ENCODE measurements around the gene PHLDB1. TPM values are rescaled to one million over a fixed set of nuclear protein-coding genes. Genes with fewer than 3 reads are reported as not detected.

Gene PHLDB1
- 30.3 and 37.1 TPM in 2 replicates for total RNA-seq (2022)
- Bru-seq, nascent RNA = percentile 52 among the genes with signal in this experiment
- BruChase-seq, experiment 1, labeled RNA remaining after a 6-hour chase = percentile 54 among the genes with signal in this experiment
- BruChase-seq, experiment 2, labeled RNA remaining after a 2-hour chase = percentile 59 among the genes with signal in this experiment
- long read RNA-seq, partial matches to known transcripts = 2 of 13 reads
- long read RNA-seq, other reads (novel, unspliced or antisense) = 11 of 13 reads

DNA sequence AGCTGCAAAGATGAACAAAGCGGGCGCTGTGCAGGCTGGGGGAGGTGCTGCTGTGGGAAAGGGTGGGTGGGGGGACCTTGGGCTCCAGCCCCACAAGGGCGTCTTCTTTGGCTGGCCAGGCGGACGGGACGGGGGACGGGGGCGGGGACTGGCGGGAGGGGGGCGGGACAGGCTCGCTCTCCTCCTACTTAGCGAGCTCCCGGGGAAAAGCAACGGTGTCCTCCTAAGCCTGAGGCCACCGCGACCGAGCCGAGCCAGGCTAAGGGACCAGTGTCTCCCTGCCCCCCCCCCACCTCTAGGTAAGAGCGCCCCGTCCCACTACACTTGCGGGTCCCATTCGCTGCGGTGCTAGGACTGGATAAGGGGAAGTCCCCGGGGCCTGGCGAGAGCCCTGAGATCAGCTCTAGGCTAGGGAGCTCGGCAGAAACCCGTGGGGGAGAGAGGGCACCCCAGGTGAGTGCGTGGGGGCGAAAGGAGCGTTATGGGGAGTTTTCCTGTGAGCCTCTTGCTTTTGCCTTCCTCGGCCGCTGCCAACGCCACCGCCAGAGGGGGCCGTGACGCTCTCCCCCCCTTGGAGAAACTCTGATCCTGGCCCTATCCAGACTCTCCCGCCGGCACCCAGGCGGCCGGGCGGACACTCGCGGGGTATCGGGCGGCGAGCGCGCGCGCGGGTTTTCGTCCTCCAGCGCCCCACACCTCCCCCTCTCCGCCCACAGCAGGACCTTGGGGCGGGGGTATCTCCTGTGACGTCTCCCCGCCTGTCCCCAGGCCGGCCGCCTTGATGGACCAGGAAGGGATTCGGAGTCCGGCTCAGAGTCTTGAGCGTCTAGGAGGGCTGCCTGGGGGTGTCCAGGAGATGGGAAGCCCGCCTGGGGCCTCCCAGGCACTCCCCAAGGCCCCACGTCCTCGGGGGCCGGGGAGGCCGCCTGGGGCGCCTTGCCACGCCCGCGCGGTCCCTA lies at the start of gene PHLDB1:
Gene PHLDB1 (plus strand): TSS at position 215 of the 959 bp plus-strand sequence. CDS start 6,222 bp downstream, outside the sequence.
- H3K27me3 Mint-ChIP-seq (ENCODE audit: unreplicated experiment) = peaks cover 37% of the 10 kb centered on the region
- BruUV-seq (replicated peaks) = no TSS peak
- H3K9me3 Mint-ChIP-seq (ENCODE audit: low read depth, unreplicated experiment) = no peaks in the 10 kb centered on the region
- TF ChIP-seq, protein P1, sequence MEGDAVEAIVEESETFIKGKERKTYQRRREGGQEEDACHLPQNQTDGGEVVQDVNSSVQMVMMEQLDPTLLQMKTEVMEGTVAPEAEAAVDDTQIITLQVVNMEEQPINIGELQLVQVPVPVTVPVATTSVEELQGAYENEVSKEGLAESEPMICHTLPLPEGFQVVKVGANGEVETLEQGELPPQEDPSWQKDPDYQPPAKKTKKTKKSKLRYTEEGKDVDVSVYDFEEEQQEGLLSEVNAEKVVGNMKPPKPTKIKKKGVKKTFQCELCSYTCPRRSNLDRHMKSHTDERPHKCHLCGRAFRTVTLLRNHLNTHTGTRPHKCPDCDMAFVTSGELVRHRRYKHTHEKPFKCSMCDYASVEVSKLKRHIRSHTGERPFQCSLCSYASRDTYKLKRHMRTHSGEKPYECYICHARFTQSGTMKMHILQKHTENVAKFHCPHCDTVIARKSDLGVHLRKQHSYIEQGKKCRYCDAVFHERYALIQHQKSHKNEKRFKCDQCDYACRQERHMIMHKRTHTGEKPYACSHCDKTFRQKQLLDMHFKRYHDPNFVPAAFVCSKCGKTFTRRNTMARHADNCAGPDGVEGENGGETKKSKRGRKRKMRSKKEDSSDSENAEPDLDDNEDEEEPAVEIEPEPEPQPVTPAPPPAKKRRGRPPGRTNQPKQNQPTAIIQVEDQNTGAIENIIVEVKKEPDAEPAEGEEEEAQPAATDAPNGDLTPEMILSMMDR (IDR thresholded peaks at IDR 0.05; ENCODE audit: unreplicated experiment) = no peak
- CTCF ChIA-PET = interaction anchor here (0.7 to 1.4 kb wide), 6 partner anchors 11 to 63 kb away, joined by 3 to 8 read pairs (median 4); no protein-coding TSS in a partner anchor
- H3K4me1 Mint-ChIP-seq (ENCODE audit: low read depth, unreplicated experiment) = peaks cover 35% of the 10 kb centered on the region
- intact Hi-C loops (cut with micrococcal nuclease; ENCODE audit: unreplicated experiment) = loop anchor here (5.0 kb wide), 1 partner anchor 50 kb away; no protein-coding TSS in a partner anchor
- peak; percentile 68 for DNase-seq
- H3K27ac Mint-ChIP-seq (ENCODE audit: unreplicated experiment) = no peak within 1 kb of the TSS
- H3K36me3 Mint-ChIP-seq (ENCODE audit: insufficient read depth, unreplicated experiment) = peaks cover 22% of the 10 kb centered on the region
- peak within 1 kb of the TSS; percentile 78 for H3K4me3 Mint-ChIP-seq (ENCODE audit: low read depth, unreplicated experiment)

DNA sequence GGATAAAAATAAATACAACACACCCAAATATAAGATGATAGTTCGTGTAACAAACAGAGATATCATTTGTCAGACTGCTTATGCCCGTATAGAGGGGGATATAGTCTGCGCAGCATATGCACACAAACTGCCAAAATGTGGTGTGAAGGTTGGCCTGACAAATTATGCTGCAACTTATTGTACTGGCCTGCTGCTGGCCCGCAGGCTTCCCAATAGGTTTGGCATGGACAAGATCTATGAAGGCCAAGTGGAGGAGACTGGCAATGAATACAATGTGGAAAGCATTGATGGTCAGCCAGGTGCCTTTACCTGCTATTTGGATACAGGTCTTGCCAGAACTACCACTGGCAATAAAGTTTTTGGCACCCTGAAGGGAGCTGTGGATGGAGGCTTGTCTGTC lies 46.6 kb upstream of the PHLDB1 start:
- intact Hi-C loops (cut with micrococcal nuclease; ENCODE audit: unreplicated experiment) = no loop called here
- CTCF ChIA-PET = no interaction called here
- H3K4me1 Mint-ChIP-seq (ENCODE audit: low read depth, unreplicated experiment) = no peaks in the 10 kb centered on the region

DNA sequence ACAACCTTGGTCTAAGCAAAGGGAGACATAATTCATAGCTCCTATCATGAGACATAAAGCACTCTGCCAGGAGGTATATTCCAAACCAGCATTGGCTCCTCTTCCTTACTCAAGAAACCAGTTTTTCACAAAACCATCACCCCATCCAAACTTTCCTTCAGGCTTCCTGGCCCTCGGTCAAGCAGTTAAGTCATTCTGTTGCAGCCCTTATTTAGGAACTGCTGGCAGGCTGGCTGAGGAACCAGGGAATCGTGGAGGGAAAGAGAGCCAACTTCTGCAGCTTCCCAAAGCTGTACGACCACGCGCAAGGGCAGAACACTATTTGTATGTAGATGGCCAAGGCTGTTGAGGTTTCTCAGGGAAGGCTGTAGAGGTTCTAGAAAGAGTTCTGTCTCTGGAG lies 42.4 kb upstream of the PHLDB1 start:
- Mint-ChIP-seq H3K4me1 (ENCODE audit: low read depth, unreplicated experiment) (no peaks in the 10 kb centered on the region), H3K36me3 (ENCODE audit: insufficient read depth, unreplicated experiment) (peaks cover 6% of the 10 kb centered on the region), H3K27ac (ENCODE audit: unreplicated experiment) (no peak overlapping the region), H3K4me3 (ENCODE audit: low read depth, unreplicated experiment) (peak overlapping the region; percentile 76), H3K27me3 (ENCODE audit: unreplicated experiment) (no peaks in the 10 kb centered on the region), H3K9me3 (ENCODE audit: low read depth, unreplicated experiment) (no peaks in the 10 kb centered on the region)
- DNase-seq = no peak
- TF ChIP-seq, protein P1 (IDR thresholded peaks at IDR 0.05; ENCODE audit: unreplicated experiment) = no peak
- intact Hi-C loops (cut with micrococcal nuclease; ENCODE audit: unreplicated experiment) = loop anchor here (5.0 kb wide), 1 partner anchor 268 kb away; no protein-coding TSS in a partner anchor
- CTCF ChIA-PET = no interaction called here
- no TSS peak for BruUV-seq (replicated peaks)

More for the DNA sequence above, 46.6 kb upstream of the PHLDB1 start:
- BruUV-seq (replicated peaks) = no TSS peak
- peaks cover 4% of the 10 kb centered on the region for H3K36me3 Mint-ChIP-seq (ENCODE audit: insufficient read depth, unreplicated experiment)
- no peak overlapping the region for H3K4me3 Mint-ChIP-seq (ENCODE audit: low read depth, unreplicated experiment)
- H3K27ac Mint-ChIP-seq (ENCODE audit: unreplicated experiment) = no peak overlapping the region
- H3K27me3 Mint-ChIP-seq (ENCODE audit: unreplicated experiment) = no peaks in the 10 kb centered on the region
- TF ChIP-seq, protein P1 (IDR thresholded peaks at IDR 0.05; ENCODE audit: unreplicated experiment) = no peak
- no peaks in the 10 kb centered on the region for H3K9me3 Mint-ChIP-seq (ENCODE audit: low read depth, unreplicated experiment)
- DNase-seq = no peak

DNA sequence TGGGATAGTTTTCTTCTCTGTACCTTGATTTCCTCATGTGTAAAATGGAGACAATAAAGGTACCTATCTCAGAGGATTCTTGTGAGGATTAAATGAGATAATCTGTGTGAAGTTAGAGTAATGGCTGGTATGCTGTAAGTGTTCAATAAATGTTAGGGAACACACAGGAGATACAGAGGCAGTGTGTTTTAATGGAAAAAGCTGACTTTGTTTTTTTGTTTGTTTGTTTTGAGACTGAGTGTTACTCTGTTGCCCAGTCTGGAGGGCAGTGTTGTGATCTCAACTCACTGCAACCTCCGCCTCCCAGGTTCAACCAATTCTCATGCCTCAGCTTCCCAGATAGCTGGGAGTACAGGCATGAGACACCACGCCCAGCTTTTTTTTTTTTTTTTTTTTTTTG lies 37.7 kb upstream of the PHLDB1 start:
- TF ChIP-seq, protein P1 (IDR thresholded peaks at IDR 0.05; ENCODE audit: unreplicated experiment) = no peak
- Mint-ChIP-seq H3K27me3 (ENCODE audit: unreplicated experiment) (no peaks in the 10 kb centered on the region), H3K36me3 (ENCODE audit: insufficient read depth, unreplicated experiment) (peaks cover 27% of the 10 kb centered on the region), H3K4me3 (ENCODE audit: low read depth, unreplicated experiment) (no peak overlapping the region), H3K4me1 (ENCODE audit: low read depth, unreplicated experiment) (no peaks in the 10 kb centered on the region), H3K9me3 (ENCODE audit: low read depth, unreplicated experiment) (no peaks in the 10 kb centered on the region), H3K27ac (ENCODE audit: unreplicated experiment) (no peak overlapping the region)
- intact Hi-C loops (cut with micrococcal nuclease; ENCODE audit: unreplicated experiment) = loop anchor here (5.0 kb wide), 1 partner anchor 272 kb away; no protein-coding TSS in a partner anchor
- CTCF ChIA-PET = interaction anchor here (0.6 kb wide), 1 partner anchor 514 kb away, joined by 3 read pairs; no protein-coding TSS in a partner anchor
- no TSS peak for BruUV-seq (replicated peaks)
- DNase-seq = no peak
